Stimulated activated CD8-positive, alpha-beta memory T cell treated with anti-CD3 and anti-CD28 coated beads, Interleukin-4, amount 100 ng/mL, for 1 hour (primary cell): Measurements from ENCODE around the gene SH3D19.

Experiments used
- DNase-seq, 2 donors: peaks; one replicate each; pipeline ENCODE4 v3.0.0-alpha.2; 2020; ENCODE audit warnings: low read depth in 2 of 2, low spot score in 1 of 2

The SH3D19 gene

GRCh38 chr4:151231915-151232595 lies 93.3 kb downstream of the SH3D19 start:
- no peak for DNase-seq

DNA sequence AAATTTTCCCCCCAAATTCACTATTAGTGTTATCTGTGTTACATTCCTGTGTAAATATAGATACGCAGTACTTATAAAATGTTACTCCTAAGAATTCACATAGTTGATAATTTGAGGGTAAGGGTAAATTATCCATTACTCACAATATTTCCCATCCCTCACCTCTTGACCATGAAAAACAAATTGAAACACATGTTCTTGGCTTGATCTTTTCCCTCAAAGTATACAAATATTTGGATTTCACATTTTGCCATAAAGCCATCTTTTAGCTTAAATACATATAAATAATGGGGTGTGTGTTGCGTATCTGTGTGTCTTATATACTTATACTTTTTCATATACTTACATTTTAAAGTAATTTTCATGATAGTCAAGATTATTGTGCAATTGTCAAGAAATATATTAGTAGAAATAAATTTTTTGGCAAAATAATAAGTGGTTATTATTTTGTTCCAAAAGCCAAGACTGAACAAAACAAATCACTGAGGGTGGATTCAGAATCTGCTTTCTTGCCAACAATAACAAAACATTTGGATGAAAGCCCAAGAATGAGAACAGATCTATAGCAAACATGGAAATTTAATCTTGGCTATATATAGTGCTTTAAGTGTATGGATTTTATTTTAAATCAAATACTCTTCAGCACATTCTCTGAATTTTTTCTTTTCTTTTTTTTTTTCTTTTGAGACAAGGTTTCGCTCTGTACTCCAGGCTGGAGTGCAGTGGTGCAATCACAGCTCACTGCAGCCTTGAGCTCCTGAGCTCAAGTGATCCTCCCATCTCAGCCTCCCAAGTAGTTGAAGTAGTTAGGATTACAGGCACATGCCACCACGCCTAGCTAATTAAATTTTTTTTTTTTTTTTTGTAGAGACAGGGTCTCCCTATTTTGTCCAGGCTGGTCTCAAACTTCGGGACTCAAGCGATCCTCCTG lies 97.0 kb downstream of the SH3D19 start:
- no peak for DNase-seq

DNA sequence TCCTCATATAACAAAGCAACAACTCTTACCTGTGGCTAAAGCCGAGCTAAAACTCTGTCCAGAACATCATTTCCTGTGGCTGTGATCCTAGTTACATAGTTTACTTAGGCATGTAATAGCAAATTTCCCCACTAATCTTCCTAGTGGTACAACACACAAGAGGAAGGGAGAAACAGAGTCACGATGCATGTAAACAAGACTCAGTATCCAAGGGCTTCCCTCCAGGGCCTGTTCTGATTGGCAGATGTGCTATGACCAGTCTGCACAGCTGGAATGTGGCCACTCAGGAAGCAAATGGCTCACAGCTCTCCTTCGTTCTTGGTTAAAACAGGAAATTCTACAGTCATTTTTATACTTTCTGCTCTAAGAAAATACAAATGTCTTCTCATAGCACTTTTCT lies 97.7 kb downstream of the SH3D19 start:
- DNase-seq: no peak

DNA sequence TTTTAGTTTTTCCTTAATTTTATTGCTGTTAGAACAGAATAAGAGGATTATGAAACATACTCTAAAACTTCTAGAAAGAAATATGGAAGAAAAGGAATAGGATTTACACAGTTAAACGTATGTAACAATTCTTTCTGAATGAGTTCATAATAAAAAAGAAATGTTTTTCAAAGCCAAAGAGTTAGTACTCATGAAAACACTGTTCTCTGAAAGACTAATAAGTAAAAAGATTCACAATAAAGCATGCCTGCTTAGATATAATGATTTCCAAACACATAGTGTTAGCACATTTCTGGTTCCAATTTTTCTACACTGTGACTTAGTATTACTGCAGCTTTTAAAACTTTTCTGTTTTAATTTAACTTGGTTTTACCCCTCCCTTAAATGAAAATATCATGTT lies 98.2 kb downstream of the SH3D19 start:
- DNase-seq: no peak

DNA sequence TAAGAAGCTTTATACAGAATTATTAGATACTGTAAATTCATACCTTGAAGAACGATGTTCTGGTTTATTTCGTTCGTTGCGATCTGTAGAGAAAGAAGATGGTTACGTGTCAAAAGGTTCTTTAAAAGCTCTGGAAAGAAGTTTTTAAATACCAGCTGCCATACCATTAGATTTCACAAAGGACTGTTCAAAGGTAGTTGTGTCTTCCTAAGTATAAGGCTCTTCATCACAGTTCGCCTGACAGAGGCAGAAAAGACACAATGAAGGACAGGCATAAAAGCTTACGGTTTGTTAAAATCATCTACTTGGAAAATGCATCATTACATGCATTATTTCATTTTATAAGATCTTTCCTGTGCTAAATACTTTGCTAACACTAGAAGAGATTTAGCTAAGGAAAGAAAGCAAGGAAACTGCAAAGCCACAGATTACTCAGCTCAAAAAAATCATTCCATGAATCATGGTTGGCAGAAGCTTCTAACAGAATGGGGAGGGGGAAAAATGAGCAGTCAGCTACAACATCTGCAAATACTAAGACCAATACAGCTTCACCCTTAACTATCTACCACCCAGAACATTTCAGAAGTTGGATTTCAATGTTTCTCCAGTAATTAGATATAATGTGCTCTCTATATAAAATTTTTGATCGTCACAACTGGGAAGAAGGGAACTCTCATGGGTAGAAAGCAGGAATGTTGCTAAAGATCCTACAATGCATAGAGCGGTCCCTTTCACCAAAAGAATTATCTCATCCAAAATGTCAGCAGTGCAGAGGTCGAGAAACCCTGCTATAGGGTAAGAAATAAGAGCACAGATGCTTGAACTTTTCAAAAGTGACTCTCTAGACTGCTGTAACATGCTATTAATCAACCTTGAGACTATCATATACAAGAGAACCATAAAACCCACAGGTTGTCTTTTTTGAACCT lies 99.1 kb downstream of the SH3D19 start:
- no peak for DNase-seq

DNA sequence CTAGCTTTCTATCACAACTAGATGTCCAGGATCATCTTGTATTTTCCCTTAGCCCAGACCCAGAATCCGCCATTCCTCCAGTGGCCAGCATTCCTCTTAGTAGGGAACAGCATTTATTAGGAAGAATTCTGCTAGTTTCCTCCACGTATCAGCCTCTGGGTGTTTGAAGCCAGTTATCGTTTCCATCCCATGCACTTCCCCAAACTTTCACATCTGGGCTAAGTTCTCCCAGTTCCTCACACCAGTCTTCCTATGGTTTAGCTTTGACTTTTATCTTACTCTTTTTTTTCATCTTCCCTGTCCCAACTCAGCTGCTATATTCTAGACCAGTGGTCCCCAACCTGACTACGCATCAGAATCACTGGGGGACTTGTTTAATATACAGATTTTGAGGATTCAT lies 101.9 kb downstream of the SH3D19 start:
- no peak for DNase-seq

DNA sequence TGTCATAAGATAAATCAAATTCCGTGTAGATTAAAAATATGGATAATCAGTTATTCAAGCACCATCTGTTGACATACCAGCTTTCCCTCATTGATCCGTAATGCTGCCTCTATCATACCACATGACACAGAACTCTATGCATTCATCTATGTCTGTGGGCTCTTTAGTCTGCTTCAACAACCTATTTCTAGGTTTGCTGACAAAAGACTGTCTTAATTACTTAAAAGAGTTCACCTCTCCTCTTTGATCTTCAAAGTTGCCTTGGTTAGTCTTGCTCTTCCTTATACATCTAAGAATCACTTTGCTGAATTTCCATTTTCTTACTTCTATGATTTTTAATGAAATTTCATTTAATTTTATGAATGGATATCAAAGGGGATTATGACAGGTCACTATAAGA lies 105.5 kb downstream of the SH3D19 start:
- DNase-seq: no peak

DNA sequence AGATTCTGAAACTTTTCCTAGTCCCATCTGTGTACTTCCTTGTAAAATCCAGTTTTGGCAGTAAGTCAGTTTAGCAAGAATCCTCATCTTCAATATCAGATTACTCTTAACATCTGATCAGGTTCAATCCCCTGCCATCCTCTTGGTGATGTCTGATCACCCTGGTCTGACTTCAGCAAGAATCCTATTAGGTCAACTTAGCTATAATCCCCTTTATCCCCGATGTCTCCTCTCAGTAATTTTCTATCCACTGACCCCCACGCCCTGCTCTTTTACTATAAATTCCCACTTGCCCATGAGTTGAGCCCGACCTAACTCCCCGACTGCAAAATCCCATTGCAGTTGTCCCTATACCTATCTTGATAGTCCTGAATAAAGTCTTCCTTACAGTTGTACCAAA lies 106.3 kb downstream of the SH3D19 start:
- no peak for DNase-seq

GRCh38 chr4:151218343-151218742 lies 107.1 kb downstream of the SH3D19 start:
- no peak for DNase-seq

DNA sequence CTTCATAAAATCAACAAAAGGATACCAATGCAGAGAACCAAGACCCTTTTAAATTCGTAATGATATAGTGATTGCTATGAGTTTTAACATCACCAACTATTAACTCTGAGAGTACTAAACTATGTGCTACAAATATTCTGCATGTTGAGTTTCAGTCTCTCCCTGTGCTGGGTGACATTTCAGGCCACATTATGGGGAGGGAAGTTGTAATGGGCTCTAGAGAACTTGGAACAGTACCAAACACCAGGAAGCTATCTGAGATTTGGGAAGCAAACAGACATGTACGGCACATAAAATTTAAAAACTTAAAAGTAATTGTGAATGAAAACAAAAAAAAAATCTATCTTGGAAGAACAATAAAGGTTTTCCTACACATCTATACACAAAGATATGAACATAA lies 108.1 kb downstream of the SH3D19 start:
- DNase-seq: no peak

DNA sequence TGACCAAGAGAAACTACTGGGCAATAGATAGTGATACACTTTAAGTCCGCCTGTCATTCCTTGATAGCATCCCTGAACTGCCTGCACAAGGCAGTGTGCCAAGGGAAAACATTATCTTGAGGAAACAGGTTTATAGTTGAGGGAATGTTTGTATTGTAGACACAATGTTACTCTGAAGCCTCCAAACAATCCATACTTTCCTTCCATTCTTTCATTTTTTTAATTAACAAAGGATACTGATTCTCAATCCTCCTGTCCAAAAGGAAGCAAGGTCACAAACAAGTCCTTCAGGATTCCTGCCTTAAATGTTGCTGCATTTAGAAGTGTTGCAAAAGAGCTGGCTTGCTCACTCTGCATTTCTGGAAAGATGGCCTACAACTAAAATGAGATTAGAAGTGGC lies 110.1 kb downstream of the SH3D19 start:
- DNase-seq: no peak

GRCh38 chr4:151207868-151208267 lies 117.5 kb downstream of the SH3D19 start:
- no peak for DNase-seq

GRCh38 chr4:151207186-151207585 lies 118.2 kb downstream of the SH3D19 start:
- no peak for DNase-seq

DNA sequence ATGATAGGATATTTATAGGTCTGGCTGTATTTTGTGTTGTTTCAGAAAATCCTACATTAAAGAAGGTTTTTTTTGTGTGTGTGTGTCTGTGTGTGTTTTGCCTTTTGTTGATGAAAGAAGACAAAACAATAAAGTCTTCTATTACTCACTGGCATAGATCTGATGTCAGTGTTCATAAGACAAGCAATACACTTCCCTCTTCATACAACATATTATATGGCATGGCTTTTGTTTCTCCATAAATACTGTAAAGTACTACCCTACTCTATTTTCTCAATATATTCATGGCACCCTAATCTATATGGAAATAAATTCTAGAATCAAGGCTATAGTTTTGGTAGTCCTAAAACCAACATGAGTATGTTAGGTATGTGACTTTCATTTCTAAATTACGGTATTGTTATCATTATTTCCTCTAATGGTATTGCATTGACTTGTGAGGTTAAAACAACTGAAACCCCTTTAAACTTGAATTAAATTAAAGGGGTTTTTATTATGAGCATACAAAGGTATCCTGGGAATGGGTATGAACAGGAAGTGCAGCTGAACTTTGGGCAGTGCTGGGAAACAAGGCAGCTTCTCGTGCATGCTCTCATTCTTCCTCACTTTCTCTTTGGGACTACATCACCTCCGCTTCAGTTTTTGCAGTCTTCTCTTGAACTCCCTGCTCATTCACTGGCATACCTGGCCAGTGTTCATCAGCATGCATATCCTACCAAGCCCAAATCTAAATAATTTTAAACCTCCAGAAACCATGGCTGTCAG lies 119.0 kb downstream of the SH3D19 start:
- DNase-seq: no peak

- no peak for DNase-seq
These were observed 119.7 kb downstream of the SH3D19 start for GRCh38 chr4:151205722-151206121.

- no peak for DNase-seq
These were observed 120.4 kb downstream of the SH3D19 start for GRCh38 chr4:151204925-151205524.

- no peak for DNase-seq
These were observed 122.5 kb downstream of the SH3D19 start for GRCh38 chr4:151202851-151203455.

- no peak for DNase-seq
These were observed 123.0 kb downstream of the SH3D19 start for GRCh38 chr4:151202381-151202780.

DNA sequence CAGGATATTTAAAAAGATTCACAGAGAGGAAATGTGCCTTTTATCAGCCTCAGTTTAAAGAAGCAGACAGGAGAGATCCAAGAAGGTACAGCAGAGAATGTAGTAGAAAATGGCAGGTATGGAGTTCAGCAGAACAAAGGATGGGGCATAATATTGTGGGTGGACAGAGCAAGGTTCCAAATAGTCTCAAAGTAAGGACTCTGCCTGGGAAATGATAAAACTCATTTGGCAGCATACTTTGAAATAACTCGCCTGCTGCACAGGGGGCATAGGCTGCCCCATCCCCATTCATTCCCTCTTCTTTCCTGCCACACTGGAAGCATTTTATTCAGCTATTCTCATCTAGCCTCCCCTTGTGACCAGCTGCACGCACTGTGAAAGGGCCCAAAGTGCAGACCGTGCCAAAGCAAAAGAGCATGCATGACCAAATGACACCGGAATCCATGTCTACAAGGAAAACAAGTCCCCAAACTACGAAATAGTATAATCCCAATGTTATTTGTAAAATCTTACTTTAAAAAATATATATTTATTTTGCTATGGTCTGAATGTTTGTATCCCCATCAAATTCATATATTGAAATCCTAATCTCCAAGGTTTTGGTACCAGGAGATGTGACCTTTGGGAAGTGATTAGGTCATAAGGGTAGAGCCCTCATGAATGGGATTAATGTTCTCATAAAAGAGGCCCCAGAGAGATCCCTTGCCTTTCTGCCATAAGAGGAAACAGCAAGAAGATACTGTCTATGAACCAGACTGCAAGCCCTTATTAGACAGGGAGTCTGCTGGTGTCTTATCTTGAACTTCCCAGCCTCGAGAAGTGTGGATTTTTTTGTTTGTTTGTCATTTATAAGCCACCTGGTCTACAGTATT lies 125.8 kb downstream of the SH3D19 start:
- no peak for DNase-seq
